Ishikawa (cell line): ENCODE data around the gene GAREM1.

Source experiments
- CEBPB ChIP-seq: IDR thresholded peaks from 2 replicates; pipeline ENCODE4 v1.6.1; 2012
- CREB1 ChIP-seq: IDR thresholded peaks from 2 replicates; pipeline ENCODE4 v1.6.1; 2012; ENCODE audit warnings: low read depth
- EGR1 ChIP-seq: IDR thresholded peaks from 2 replicates; pipeline ENCODE4 v1.6.1; 2012
- EP300 ChIP-seq: IDR thresholded peaks from 2 replicates; pipeline ENCODE4 v1.6.1; 2012; ENCODE audit warnings: borderline replicate concordance
- FOXM1 ChIP-seq: IDR thresholded peaks from 2 replicates; pipeline ENCODE4 v1.6.1; 2012; ENCODE audit warnings: low read depth, borderline replicate concordance
- NFIC ChIP-seq: IDR thresholded peaks from 2 replicates; pipeline ENCODE4 v1.6.1; 2012
- RAD21 ChIP-seq: IDR thresholded peaks from 2 replicates; pipeline ENCODE4 v1.6.1; 2012; ENCODE audit warnings: low read depth
- TAF1 ChIP-seq: IDR thresholded peaks from 2 replicates; pipeline ENCODE4 v1.6.1; 2012; ENCODE audit warnings: low read depth, mild to moderate bottlenecking
- TCF12 ChIP-seq: IDR thresholded peaks from 2 replicates; pipeline ENCODE4 v1.6.1; 2012; ENCODE audit warnings: low read depth
- TEAD4 ChIP-seq: IDR thresholded peaks from 2 replicates; pipeline ENCODE4 v1.6.1; 2012
- YY1 ChIP-seq: IDR thresholded peaks from 2 replicates; pipeline ENCODE4 v1.6.1; 2012; ENCODE audit warnings: low read depth
- ZBTB7A ChIP-seq: IDR thresholded peaks from 2 replicates; pipeline ENCODE4 v1.6.1; 2012; ENCODE audit warnings: low read depth
- TF ChIP-seq, protein P1 (sequence below): IDR thresholded peaks from 2 replicates; pipeline ENCODE4 v1.6.1; 2012; ENCODE audit warnings: low read depth, mild to moderate bottlenecking
- TF ChIP-seq, protein P2 (sequence below): IDR thresholded peaks from 2 replicates; pipeline ENCODE4 v1.6.1; 2012
- TF ChIP-seq, protein P3 (sequence below): IDR thresholded peaks from 2 replicates; pipeline ENCODE4 v1.6.1; 2012

The GAREM1 gene

DNA sequence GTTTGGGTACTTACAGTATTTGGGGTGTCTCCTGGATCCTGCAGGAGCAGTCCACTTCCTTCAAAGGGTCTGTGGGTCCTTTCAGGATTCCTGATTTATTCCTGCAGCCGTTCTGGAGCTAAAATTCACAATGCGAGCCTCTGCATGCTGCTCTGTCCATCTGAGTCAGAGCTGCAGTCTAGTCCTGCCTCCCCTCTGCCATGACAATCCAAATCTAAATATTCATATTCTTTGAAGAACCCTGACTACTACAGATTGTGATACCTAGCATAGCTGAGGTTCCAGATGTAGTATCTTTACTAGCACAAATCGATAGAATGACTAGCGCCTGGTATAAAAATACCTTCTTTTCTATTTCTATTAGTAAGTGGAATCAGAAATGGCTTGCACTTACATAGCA lies 31.3 kb upstream of the GAREM1 start:
- TF ChIP-seq, protein P1, sequence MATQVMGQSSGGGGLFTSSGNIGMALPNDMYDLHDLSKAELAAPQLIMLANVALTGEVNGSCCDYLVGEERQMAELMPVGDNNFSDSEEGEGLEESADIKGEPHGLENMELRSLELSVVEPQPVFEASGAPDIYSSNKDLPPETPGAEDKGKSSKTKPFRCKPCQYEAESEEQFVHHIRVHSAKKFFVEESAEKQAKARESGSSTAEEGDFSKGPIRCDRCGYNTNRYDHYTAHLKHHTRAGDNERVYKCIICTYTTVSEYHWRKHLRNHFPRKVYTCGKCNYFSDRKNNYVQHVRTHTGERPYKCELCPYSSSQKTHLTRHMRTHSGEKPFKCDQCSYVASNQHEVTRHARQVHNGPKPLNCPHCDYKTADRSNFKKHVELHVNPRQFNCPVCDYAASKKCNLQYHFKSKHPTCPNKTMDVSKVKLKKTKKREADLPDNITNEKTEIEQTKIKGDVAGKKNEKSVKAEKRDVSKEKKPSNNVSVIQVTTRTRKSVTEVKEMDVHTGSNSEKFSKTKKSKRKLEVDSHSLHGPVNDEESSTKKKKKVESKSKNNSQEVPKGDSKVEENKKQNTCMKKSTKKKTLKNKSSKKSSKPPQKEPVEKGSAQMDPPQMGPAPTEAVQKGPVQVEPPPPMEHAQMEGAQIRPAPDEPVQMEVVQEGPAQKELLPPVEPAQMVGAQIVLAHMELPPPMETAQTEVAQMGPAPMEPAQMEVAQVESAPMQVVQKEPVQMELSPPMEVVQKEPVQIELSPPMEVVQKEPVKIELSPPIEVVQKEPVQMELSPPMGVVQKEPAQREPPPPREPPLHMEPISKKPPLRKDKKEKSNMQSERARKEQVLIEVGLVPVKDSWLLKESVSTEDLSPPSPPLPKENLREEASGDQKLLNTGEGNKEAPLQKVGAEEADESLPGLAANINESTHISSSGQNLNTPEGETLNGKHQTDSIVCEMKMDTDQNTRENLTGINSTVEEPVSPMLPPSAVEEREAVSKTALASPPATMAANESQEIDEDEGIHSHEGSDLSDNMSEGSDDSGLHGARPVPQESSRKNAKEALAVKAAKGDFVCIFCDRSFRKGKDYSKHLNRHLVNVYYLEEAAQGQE, result no peak
- TF ChIP-seq, protein P2, sequence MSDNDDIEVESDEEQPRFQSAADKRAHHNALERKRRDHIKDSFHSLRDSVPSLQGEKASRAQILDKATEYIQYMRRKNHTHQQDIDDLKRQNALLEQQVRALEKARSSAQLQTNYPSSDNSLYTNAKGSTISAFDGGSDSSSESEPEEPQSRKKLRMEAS, result no peak
- TF ChIP-seq CREB1, result no peak
- TF ChIP-seq TEAD4, result no peak
- TF ChIP-seq NFIC, result no peak
- TF ChIP-seq TAF1, result no peak
- TF ChIP-seq EGR1, result no peak
- no peak for TF ChIP-seq FOXM1
- no peak for TF ChIP-seq ZBTB7A
- TF ChIP-seq YY1, result no peak
- no peak for TF ChIP-seq CEBPB
- no peak for TF ChIP-seq RAD21
- TF ChIP-seq EP300, result no peak
- TF ChIP-seq TCF12, result no peak

DNA sequence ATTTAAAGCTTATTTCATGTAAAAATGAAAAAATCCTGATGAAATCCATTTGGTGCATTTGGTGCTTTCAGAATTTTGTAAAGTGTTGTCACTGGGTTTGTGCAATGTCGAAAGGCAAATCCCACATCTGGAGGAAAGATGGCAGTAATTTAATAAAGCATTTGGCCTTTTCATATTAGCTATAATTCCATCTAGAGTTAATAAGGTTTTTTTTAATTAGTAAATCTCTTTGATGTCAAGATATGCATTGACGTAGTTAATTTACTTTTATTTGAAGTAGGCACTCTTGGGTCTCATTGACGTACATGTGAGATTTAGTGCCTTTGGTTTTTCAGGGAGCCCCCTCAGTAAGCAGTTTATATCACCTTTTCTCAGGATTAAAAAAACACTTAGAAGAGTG lies 12.3 kb upstream of the GAREM1 start:
- no peak for TF ChIP-seq YY1
- no peak for TF ChIP-seq CREB1
- no peak for TF ChIP-seq NFIC

DNA sequence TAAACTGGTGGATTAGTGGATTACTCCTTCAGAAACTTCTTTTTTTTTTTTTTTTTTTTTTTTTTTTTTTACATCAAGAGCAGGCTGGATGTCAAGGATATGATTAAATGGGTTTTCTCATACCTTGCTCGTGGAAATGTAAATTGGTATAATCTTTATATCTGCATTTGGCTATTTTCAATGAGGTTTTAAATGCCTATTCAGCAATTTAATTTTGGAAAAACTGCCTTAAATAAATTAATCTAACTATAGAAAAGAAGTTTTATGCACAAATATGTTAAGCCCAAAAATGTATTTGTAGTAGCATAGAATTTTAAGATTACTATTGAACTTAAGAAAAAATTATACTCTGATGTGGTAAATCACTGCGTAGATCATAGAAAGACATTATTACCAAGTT lies 11.4 kb upstream of the GAREM1 start:
- TF ChIP-seq EGR1 (no peak), YY1 (no peak), EP300 (no peak), TCF12 (no peak), TEAD4 (no peak), CEBPB (no peak), TAF1 (no peak), RAD21 (no peak), NFIC (no peak), CREB1 (no peak), FOXM1 (no peak)
- TF ChIP-seq, protein P1, result no peak
- TF ChIP-seq, protein P2, result no peak
- TF ChIP-seq, protein P3, sequence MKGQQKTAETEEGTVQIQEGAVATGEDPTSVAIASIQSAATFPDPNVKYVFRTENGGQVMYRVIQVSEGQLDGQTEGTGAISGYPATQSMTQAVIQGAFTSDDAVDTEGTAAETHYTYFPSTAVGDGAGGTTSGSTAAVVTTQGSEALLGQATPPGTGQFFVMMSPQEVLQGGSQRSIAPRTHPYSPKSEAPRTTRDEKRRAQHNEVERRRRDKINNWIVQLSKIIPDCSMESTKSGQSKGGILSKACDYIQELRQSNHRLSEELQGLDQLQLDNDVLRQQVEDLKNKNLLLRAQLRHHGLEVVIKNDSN, result no peak

DNA sequence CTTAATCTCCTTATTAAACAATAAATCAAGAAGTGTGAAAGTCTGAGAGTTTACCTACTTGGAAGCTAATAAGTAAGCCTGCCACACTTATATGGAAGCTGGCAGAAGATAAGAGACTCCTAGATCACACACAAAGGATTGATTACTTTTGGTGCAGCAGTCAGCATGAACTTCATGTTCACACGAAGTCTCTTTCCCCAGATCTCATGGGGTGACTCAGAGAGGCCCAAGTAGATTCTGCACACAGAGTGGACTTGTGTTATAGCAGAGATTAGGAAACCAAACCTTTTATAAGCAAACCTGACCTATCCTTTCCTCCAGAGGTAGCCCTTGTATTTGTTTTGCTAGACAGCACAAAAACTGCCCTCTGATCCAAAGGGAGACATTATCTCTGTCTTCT lies 9.9 kb upstream of the GAREM1 start:
- no peak for TF ChIP-seq CREB1
- no peak for TF ChIP-seq YY1
- no peak for TF ChIP-seq ZBTB7A
- no peak for TF ChIP-seq EGR1
- no peak for TF ChIP-seq RAD21
- TF ChIP-seq, protein P3, result no peak
- no peak for TF ChIP-seq TCF12
- TF ChIP-seq, protein P1, result no peak
- TF ChIP-seq EP300, result no peak
- TF ChIP-seq, protein P2, result no peak
- TF ChIP-seq TEAD4, result no peak
- no peak for TF ChIP-seq TAF1
- no peak for TF ChIP-seq NFIC
- TF ChIP-seq CEBPB, result no peak

DNA sequence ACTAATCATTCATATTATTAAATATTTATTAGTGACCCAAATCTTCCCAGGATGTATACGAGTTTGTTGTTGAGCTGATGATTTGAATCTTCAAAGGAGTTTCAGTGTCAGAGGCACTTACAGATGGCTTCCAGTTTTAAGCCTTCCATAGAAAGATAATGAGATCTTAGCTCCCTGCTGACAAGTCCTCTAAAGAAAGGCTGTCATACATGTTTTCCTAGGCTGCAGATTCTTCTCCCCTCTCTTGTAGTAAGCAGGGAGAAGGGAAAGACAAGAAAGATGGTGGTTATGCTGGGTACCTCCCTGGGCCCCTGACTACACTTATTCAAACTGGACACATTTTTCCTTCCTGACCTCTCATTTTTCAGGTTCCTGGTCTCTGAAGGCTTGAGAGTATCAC lies 8.1 kb upstream of the GAREM1 start:
- TF ChIP-seq, protein P1, result no peak
- TF ChIP-seq, protein P2, result no peak
- TF ChIP-seq EP300 (no peak), EGR1 (no peak), CEBPB (no peak), TEAD4 (no peak), TCF12 (no peak), CREB1 (no peak), ZBTB7A (no peak), YY1 (no peak), TAF1 (no peak)
- TF ChIP-seq, protein P3, result no peak
